ENCODE results near the gene KCNIP1.

DNA sequence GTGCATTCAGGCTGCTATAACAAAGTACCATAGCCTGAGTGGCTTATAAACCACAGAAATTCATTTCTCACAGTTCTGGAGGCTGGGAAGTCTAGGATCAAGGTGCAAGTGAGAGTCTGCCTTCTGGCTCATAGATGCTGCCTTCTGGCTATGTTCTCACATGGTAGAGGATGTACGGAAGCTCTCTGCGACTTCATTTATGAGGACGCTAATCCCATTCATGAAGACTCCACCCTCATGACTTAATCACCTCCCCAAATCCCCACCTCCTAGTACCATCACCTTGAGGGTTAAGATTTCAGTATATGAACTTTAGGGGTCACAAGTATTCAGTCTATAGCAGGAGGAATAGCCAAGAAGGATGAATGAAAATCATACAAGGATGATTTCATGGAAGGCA is 37.3 kb upstream of the KCNIP1 start:
- TF ChIP-seq POLR2A (IDR thresholded peaks at IDR 0.05; ENCODE audit: low read depth) (no peak), EP300 (IDR thresholded peaks at IDR 0.05) (no peak)
- TF ChIP-seq, protein P1, sequence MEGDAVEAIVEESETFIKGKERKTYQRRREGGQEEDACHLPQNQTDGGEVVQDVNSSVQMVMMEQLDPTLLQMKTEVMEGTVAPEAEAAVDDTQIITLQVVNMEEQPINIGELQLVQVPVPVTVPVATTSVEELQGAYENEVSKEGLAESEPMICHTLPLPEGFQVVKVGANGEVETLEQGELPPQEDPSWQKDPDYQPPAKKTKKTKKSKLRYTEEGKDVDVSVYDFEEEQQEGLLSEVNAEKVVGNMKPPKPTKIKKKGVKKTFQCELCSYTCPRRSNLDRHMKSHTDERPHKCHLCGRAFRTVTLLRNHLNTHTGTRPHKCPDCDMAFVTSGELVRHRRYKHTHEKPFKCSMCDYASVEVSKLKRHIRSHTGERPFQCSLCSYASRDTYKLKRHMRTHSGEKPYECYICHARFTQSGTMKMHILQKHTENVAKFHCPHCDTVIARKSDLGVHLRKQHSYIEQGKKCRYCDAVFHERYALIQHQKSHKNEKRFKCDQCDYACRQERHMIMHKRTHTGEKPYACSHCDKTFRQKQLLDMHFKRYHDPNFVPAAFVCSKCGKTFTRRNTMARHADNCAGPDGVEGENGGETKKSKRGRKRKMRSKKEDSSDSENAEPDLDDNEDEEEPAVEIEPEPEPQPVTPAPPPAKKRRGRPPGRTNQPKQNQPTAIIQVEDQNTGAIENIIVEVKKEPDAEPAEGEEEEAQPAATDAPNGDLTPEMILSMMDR (IDR thresholded peaks at IDR 0.05) = no peak

Data from esophagus muscularis mucosa (tissue), 4 donors.